CD14-positive monocyte (primary cell): ENCODE results near the gene HSD3B7. TPM values are rescaled to one million over a fixed set of nuclear protein-coding genes. Genes with fewer than 3 reads are reported as not detected.

Experiments
- DNase-seq, 3 donors: peaks; one replicate each; pipeline ENCODE4 v3.0.0-alpha.2; 2011 to 2022
- H2AFZ ChIP-seq: 2 replicates; pipeline ENCODE4 v1.6.0; 2012; ENCODE audit warnings: mild to moderate bottlenecking, low read depth, low read length, inconsistent platforms; ENCODE audit not compliant: insufficient read depth, poor library complexity, severe bottlenecking
- H3K27ac ChIP-seq, 2 donors: 1 replicate in 1 of 2; 2 replicates in 1 of 2; pipeline ENCODE4 v1.5.1; 2012 to 2013; ENCODE audit warnings: low read length in 2 of 2, control low read depth in 1 of 2, inconsistent platforms in 1 of 2, low read depth in 1 of 2, mild to moderate bottlenecking in 1 of 2
- H3K27me3 ChIP-seq, 2 donors: one replicate each; pipeline versions ENCODE4 v1.6.0 to v1.6.1; 2011 to 2013; ENCODE audit warnings: low read length in 2 of 2; ENCODE audit not compliant: control insufficient read depth in 2 of 2, insufficient read depth in 2 of 2
- H3K36me3 ChIP-seq, 2 donors: replicated peaks in 1 of 2; 1 replicate in 1 of 2; 2 replicates in 1 of 2; pipeline versions ENCODE4 v1.5.1 to v1.6.1; 2012 to 2013; ENCODE audit warnings: low read length in 2 of 2, control low read depth in 1 of 2, inconsistent platforms in 1 of 2, mild to moderate bottlenecking in 1 of 2; ENCODE audit not compliant: insufficient read depth in 2 of 2, control insufficient read depth in 1 of 2
- H3K4me1 ChIP-seq, 2 donors: 1 replicate in 1 of 2; 2 replicates in 1 of 2; pipeline versions ENCODE4 v1.5.1 to v1.6.1; 2012 to 2013; ENCODE audit warnings: low read length in 2 of 2, control low read depth in 1 of 2, inconsistent platforms in 1 of 2, mild to moderate bottlenecking in 1 of 2, moderate library complexity in 1 of 2; ENCODE audit not compliant: insufficient read depth in 2 of 2, control insufficient read depth in 1 of 2
- H3K4me2 ChIP-seq: replicated peaks from 2 replicates; pipeline ENCODE3; 2012; ENCODE audit warnings: low read length, moderate library complexity, mild to moderate bottlenecking; ENCODE audit not compliant: poor library complexity, severe bottlenecking; ENCODE audit errors: extremely low read depth
- H3K4me3 ChIP-seq, 3 experiments: fragments of 200-600 bp in 1 of 3; sonication (generic) in 1 of 3; replicated peaks in 1 of 3; 1 replicate in 2 of 3; 2 replicates in 1 of 3; pipeline ENCODE4 v1.5.1; 2011 to 2013; ENCODE audit warnings: low read length in 3 of 3, mild to moderate bottlenecking in 3 of 3, control low read depth in 2 of 3, low read depth in 2 of 3, inconsistent platforms in 1 of 3, moderate library complexity in 1 of 3
- H3K79me2 ChIP-seq: 2 replicates; pipeline ENCODE4 v1.6.0; 2012; ENCODE audit warnings: mild to moderate bottlenecking, control low read depth, inconsistent platforms, low read length, moderate library complexity; ENCODE audit not compliant: insufficient read depth
- H3K9ac ChIP-seq: 2 replicates; pipeline ENCODE4 v1.6.0; 2017; ENCODE audit warnings: low read length, mild to moderate bottlenecking; ENCODE audit not compliant: insufficient read depth, poor library complexity, severe bottlenecking
- H3K9me3 ChIP-seq, 2 donors: replicated peaks in 1 of 2; 1 replicate in 1 of 2; 2 replicates in 1 of 2; pipeline versions ENCODE4 v1.5.1 to v1.6.1; 2012 to 2013; ENCODE audit warnings: low read length in 2 of 2, control low read depth in 1 of 2; ENCODE audit not compliant: control insufficient read depth in 1 of 2, insufficient read depth in 1 of 2
- H4K20me1 ChIP-seq: 2 replicates; pipeline ENCODE4 v1.6.0; 2012; ENCODE audit warnings: mild to moderate bottlenecking, low read length, control low read depth, moderate library complexity; ENCODE audit not compliant: insufficient read depth
- H3K27ac Mint-ChIP-seq, 7 donors: one replicate each; pipeline ENCODE4 v1.8.0; 2020; ENCODE audit warnings: mild to moderate bottlenecking in 7 of 7, mixed read lengths in 7 of 7, moderate library complexity in 6 of 7, inconsistent platforms in 2 of 7
- H3K27me3 Mint-ChIP-seq, 3 donors: one replicate each; pipeline ENCODE4 v1.8.0; 2021 to 2022; ENCODE audit warnings: low read depth in 3 of 3, mild to moderate bottlenecking in 3 of 3, mixed read lengths in 3 of 3, moderate library complexity in 3 of 3, inconsistent platforms in 1 of 3
- H3K36me3 Mint-ChIP-seq, 2 donors: one replicate each; pipeline ENCODE4 v1.8.0; 2020; ENCODE audit warnings: mixed read lengths in 2 of 2, inconsistent platforms in 1 of 2, mild to moderate bottlenecking in 1 of 2
- H3K4me1 Mint-ChIP-seq: one replicate; pipeline ENCODE4 v1.8.0; 2020; ENCODE audit warnings: mild to moderate bottlenecking, mixed read lengths
- H3K4me3 Mint-ChIP-seq, 2 donors: one replicate each; pipeline ENCODE4 v1.8.0; 2020; ENCODE audit warnings: mild to moderate bottlenecking in 2 of 2, mixed read lengths in 2 of 2, moderate library complexity in 1 of 2
- H3K9me3 Mint-ChIP-seq, 7 donors: one replicate each; pipeline ENCODE4 v1.8.0; 2020 to 2022; ENCODE audit warnings: mixed read lengths in 7 of 7, mild to moderate bottlenecking in 6 of 7, moderate library complexity in 6 of 7, inconsistent platforms in 2 of 7
- CTCF ChIP-seq: fragments of 200-600 bp; IDR thresholded peaks from one replicate; pipeline ENCODE4 v1.8.0; 2022; ENCODE audit warnings: antibody characterized with exemption, mild to moderate bottlenecking
- WGBS: methylation state at CpG from one replicate; pipeline ENCODE4 v1.1.5; 2013; ENCODE audit warnings: missing lambda C conversion rate; ENCODE audit not compliant: insufficient coverage; 5-methylcytosine and 5-hydroxymethylcytosine counted together
- intact Hi-C, 2 donors: fragments of 100-400 bp; cut with micrococcal nuclease; formaldehyde crosslinking; loops; one replicate each; pipeline versions ENCODE4 v1.15.0 to v1.15.1; 2023
- polyA plus RNA-seq, 3 donors: library from polyadenylated mRNA; depleted of rRNA in 1 of 3; unstranded in 2 of 3; stranded (reverse) in 1 of 3; fragments of 300-500 nt in 2 of 3; fragments of >200 nt in 1 of 3; fragmentation: Illumina TruSeq in 2 of 3; gene quantifications; 1 replicate in 2 of 3; 2 replicates in 1 of 3; pipeline ENCODE4 v1.2.3, GENCODE V29; 2012 to 2021

The HSD3B7 gene
- polyA plus RNA-seq, 3 donors: 0.89 to 4.3 (median 2.7) TPM

GRCh38 chr16:30991052-30991451 lies 6.0 kb downstream of the HSD3B7 start:
- Mint-ChIP-seq H3K9me3 (no peaks in the 10 kb centered on the region), H3K4me1 (peaks cover 14% of the 10 kb centered on the region), H3K27ac (no peak overlapping the region), H3K27me3 (peaks cover 0 to 2% (median 1%) of the 10 kb centered on the region in 3 donors), H3K4me3 (no peak overlapping the region), H3K36me3 (peaks cover 4 to 6% of the 10 kb centered on the region in 2 donors)
- H3K79me2 ChIP-seq: no peaks in the 10 kb centered on the region
- no peak overlapping the region for H2AFZ ChIP-seq
- WGBS: 83% methylated on average over 7 of the region's 8 CpGs
- H3K4me3 ChIP-seq: no peak overlapping the region
- H3K4me1 ChIP-seq: peaks cover 6 to 15% of the 10 kb centered on the region in 2 donors
- no peak for TF ChIP-seq CTCF
- no peaks in the 10 kb centered on the region for H3K9me3 ChIP-seq
- H3K36me3 ChIP-seq: no peaks in the 10 kb centered on the region
- H3K27me3 ChIP-seq: no peaks in the 10 kb centered on the region
- H3K27ac ChIP-seq: no peak overlapping the region
- H4K20me1 ChIP-seq: no peaks in the 10 kb centered on the region
- intact Hi-C loops: loop anchor here in 1 of 2 donors (5.0 to 10.0 kb wide), 2 partner anchors 41 to 154 kb away; partner anchors contain the start of gene STX4
- DNase-seq: no peak
- no peak overlapping the region for H3K4me2 ChIP-seq
- H3K9ac ChIP-seq: no peak overlapping the region

- no peak overlapping the region for H3K4me3 ChIP-seq
- no peaks in the 10 kb centered on the region for H3K9me3 Mint-ChIP-seq
- no peaks in the 10 kb centered on the region for H3K27me3 ChIP-seq
- TF ChIP-seq CTCF: no peak
- peaks cover 14 to 26% of the 10 kb centered on the region in 2 donors for H3K4me1 ChIP-seq
- DNase-seq: no peak
- H2AFZ ChIP-seq: no peak overlapping the region
- WGBS: 93% methylated on average over 16 of the region's 21 CpGs
- no peak overlapping the region for H3K27ac Mint-ChIP-seq
- no peak overlapping the region for H3K4me2 ChIP-seq
- no peak overlapping the region for H3K9ac ChIP-seq
- no peaks in the 10 kb centered on the region for H3K9me3 ChIP-seq
- H3K4me1 Mint-ChIP-seq: peaks cover 22% of the 10 kb centered on the region
- no peaks in the 10 kb centered on the region for H4K20me1 ChIP-seq
- H3K36me3 ChIP-seq: no peaks in the 10 kb centered on the region
- no peaks in the 10 kb centered on the region for H3K36me3 Mint-ChIP-seq
- H3K4me3 Mint-ChIP-seq: no peak overlapping the region
- intact Hi-C loops: loop anchor here in 1 of 2 donors (5.0 to 10.0 kb wide), 2 partner anchors 40 to 152 kb away; partner anchors contain the start of gene STX4
- no peaks in the 10 kb centered on the region for H3K79me2 ChIP-seq
- no peak overlapping the region for H3K27ac ChIP-seq
- peaks cover 0 to 4% (median 4%) of the 10 kb centered on the region in 3 donors for H3K27me3 Mint-ChIP-seq
Measured at GRCh38 chr16:30992276-30992780, 7.3 kb downstream of the HSD3B7 start.
